ENCODE measurements around the gene ARHGEF11.

ARHGEF11 gene

GRCh38 chr1:157047062-157047410, 1.5 kb upstream of the ARHGEF11 start:
- no peak for DNase-seq (ENCODE audit: low spot score)

GRCh38 chr1:157044326-157044725, 1.2 kb downstream of the ARHGEF11 start:
- no peak for DNase-seq (ENCODE audit: low spot score)

- no peak for DNase-seq (ENCODE audit: low spot score)
These were observed 1.9 kb downstream of the ARHGEF11 start for GRCh38 chr1:157043685-157044084.

GRCh38 chr1:157042846-157043245, 2.7 kb downstream of the ARHGEF11 start:
- no peak for DNase-seq (ENCODE audit: low spot score)

GRCh38 chr1:157040802-157041201, 4.7 kb downstream of the ARHGEF11 start:
- no peak for DNase-seq (ENCODE audit: low spot score)

- DNase-seq (ENCODE audit: low spot score): no peak
These were observed 10.4 kb downstream of the ARHGEF11 start for GRCh38 chr1:157035121-157035520.

- DNase-seq (ENCODE audit: low spot score): no peak
These were observed 11.3 kb downstream of the ARHGEF11 start for GRCh38 chr1:157034137-157034800.

GRCh38 chr1:157033357-157033876, 12.1 kb downstream of the ARHGEF11 start:
- no peak for DNase-seq (ENCODE audit: low spot score)

- no peak for DNase-seq (ENCODE audit: low spot score)
These were observed 13.2 kb downstream of the ARHGEF11 start for GRCh38 chr1:157032303-157032702.

GRCh38 chr1:157030728-157031127, 14.8 kb downstream of the ARHGEF11 start:
- no peak for DNase-seq (ENCODE audit: low spot score)

GRCh38 chr1:157028674-157029073, 16.9 kb downstream of the ARHGEF11 start:
- DNase-seq (ENCODE audit: low spot score): no peak

- no peak for DNase-seq (ENCODE audit: low spot score)
These were observed 19.7 kb downstream of the ARHGEF11 start for GRCh38 chr1:157025856-157026255.

GRCh38 chr1:157025385-157025784, 20.2 kb downstream of the ARHGEF11 start:
- DNase-seq (ENCODE audit: low spot score): no peak

GRCh38 chr1:157021688-157022087, 23.9 kb downstream of the ARHGEF11 start:
- no peak for DNase-seq (ENCODE audit: low spot score)

- DNase-seq (ENCODE audit: low spot score): no peak
These were observed 26.1 kb downstream of the ARHGEF11 start for GRCh38 chr1:157019457-157019856.

GRCh38 chr1:157011845-157012244, 33.7 kb downstream of the ARHGEF11 start:
- DNase-seq (ENCODE audit: low spot score): no peak

- DNase-seq (ENCODE audit: low spot score): no peak
These were observed 37.0 kb downstream of the ARHGEF11 start for GRCh38 chr1:157008502-157008901.

GRCh38 chr1:157007306-157007705, 38.2 kb downstream of the ARHGEF11 start:
- no peak for DNase-seq (ENCODE audit: low spot score)

GRCh38 chr1:157006676-157007075, 38.9 kb downstream of the ARHGEF11 start:
- no peak for DNase-seq (ENCODE audit: low spot score)

GRCh38 chr1:157005965-157006364, 39.6 kb downstream of the ARHGEF11 start:
- no peak for DNase-seq (ENCODE audit: low spot score)

- no peak for DNase-seq (ENCODE audit: low spot score)
These were observed 40.7 kb downstream of the ARHGEF11 start for GRCh38 chr1:157004806-157005205.

- no peak for DNase-seq (ENCODE audit: low spot score)
These were observed 41.2 kb downstream of the ARHGEF11 start for GRCh38 chr1:157004327-157004726.

GRCh38 chr1:157001304-157001703, 44.2 kb downstream of the ARHGEF11 start:
- no peak for DNase-seq (ENCODE audit: low spot score)

GRCh38 chr1:157000686-157001085, 44.9 kb downstream of the ARHGEF11 start:
- DNase-seq (ENCODE audit: low spot score): no peak
